Subcutaneous adipose tissue (tissue), 4 donors: ENCODE measurements around the gene ESYT2. TPM values are rescaled to one million over a fixed set of nuclear protein-coding genes. Genes with fewer than 3 reads are reported as not detected.

Experiments used
- total RNA-seq, 4 donors: library from RNA; depleted of rRNA; stranded (reverse); fragments of >200 nt; gene quantifications; one replicate each; pipeline ENCODE4 v1.1.0, GENCODE V29; 2016
- TF ChIP-seq, protein P1 (sequence below): fragments of 450-650 bp; IDR thresholded peaks from one replicate; pipeline ENCODE4 v1.5.1; 2016; ENCODE audit warnings: low read depth, mild to moderate bottlenecking, control low read depth, antibody characterized with exemption, moderate library complexity

The ESYT2 gene
- total RNA-seq, 4 donors from 2014 or later: 86.2 to 124 (median 106) TPM

GRCh38 chr7:158825628-158826289 lies 3.5 kb downstream of the ESYT2 start:
- TF ChIP-seq, protein P1, sequence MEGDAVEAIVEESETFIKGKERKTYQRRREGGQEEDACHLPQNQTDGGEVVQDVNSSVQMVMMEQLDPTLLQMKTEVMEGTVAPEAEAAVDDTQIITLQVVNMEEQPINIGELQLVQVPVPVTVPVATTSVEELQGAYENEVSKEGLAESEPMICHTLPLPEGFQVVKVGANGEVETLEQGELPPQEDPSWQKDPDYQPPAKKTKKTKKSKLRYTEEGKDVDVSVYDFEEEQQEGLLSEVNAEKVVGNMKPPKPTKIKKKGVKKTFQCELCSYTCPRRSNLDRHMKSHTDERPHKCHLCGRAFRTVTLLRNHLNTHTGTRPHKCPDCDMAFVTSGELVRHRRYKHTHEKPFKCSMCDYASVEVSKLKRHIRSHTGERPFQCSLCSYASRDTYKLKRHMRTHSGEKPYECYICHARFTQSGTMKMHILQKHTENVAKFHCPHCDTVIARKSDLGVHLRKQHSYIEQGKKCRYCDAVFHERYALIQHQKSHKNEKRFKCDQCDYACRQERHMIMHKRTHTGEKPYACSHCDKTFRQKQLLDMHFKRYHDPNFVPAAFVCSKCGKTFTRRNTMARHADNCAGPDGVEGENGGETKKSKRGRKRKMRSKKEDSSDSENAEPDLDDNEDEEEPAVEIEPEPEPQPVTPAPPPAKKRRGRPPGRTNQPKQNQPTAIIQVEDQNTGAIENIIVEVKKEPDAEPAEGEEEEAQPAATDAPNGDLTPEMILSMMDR: no peak

GRCh38 chr7:158824028-158824427 lies 5.3 kb downstream of the ESYT2 start:
- TF ChIP-seq, protein P1: no peak

DNA sequence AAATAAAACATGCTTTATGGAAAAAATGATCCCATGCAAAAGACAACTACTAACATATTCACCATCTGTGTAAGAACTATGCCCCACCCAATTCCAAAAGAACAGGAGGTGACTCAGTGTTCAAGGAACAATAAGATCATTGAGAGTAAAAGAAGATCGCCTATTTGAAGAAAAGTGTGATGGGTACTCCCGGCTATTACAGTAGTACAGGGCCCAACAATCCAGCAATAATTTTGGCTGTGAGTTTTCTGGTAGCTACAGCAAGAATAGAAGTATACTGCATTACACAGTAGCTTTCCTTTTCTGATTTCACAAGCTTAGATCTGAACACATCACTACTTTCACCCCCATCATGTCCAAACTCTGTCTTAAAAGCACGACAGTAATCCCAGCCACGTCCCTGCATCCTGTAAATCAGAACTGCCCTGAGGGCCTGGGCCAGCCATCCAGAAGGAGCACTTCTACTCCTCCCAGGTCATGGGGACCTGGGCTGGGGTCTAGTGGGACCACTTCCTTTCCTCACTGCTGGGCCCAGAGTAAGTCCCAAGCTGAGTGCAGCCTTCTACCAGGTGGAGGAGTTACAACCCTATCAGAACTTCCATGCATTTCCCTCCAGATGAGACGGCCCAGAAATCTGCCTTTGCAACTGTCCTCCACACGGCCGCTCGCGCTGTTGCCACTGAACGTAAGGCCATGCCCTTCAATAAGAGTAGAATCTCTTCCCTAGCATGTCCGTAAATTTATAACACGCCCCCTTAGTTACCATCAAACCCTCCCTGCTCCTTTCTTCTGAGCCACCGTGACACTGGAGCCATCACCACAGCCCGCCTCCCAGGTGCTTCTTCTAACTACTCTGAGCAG lies 7.9 kb downstream of the ESYT2 start:
- TF ChIP-seq, protein P1: no peak

- TF ChIP-seq, protein P1: no peak
These were observed 8.7 kb downstream of the ESYT2 start for GRCh38 chr7:158820656-158821055.

GRCh38 chr7:158819571-158820203 lies 9.6 kb downstream of the ESYT2 start:
- TF ChIP-seq, protein P1: no peak

DNA sequence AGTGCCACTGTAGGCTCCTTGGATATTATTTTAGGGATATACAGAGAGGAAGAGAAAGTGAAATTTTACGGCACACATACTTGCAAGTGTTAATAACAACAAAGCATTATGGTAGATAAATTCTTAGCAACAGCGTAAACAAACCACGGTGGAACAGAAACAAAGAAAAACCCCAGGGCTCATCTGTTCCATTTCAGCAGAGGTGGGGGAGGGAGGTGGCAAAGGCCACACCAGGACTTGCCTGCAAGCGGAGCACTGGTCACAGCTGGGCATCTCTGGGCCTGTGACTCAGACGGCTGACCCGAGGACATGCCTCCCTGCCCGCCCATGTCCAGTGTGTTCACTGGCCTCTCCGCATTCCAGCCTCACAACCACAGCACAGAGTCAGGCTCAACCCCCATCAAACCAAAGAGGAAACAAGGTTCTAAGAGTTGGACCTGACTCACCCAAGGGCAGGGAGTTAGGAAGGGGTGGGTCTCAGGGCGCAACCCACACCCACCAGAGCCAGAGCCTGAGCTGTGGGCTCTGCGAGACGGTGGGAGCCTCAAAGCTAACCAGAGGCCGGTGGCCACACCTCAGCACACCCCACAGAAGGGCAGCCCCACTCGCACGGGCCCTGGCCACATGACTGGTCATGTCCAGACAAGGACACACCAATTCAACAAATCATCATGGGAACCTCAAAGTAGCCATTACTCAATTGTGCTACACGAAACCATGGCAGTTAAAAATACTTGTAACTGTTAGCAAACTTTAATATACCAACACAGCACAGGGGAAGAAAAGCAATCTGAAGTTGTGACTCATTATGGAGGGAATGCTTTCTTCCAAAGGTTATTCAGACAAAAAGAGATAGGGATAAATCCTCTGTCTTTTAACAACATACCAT lies 10.7 kb downstream of the ESYT2 start:
- TF ChIP-seq, protein P1: no peak
